Right lobe of liver (tissue), 6 donors: Measurements from ENCODE around the gene EPHB1. TPM values are rescaled to one million over a fixed set of nuclear protein-coding genes. Genes with fewer than 3 reads are reported as not detected.

Experiments
- ATAC-seq, 4 donors: fragments of 200-7000 bp; cut with Tn5 transposase; one replicate each; pipeline ENCODE4 v1.9.1; 2020; ENCODE audit warnings: mild to moderate bottlenecking in 4 of 4, moderate library complexity in 4 of 4
- DNase-seq, 3 donors: peaks; one replicate each; pipeline ENCODE4 v3.0.0-alpha.2; 2020
- H3K27ac ChIP-seq, 3 donors: fragments of 200-600 bp; one replicate each; pipeline ENCODE4 v1.8.0; 2022
- H3K27me3 ChIP-seq, 2 donors: fragments of 200-600 bp; one replicate each; pipeline ENCODE4 v1.8.0; 2022
- H3K36me3 ChIP-seq, 4 donors: fragments of 200-600 bp; sonication (generic) in 1 of 4; one replicate each; pipeline versions ENCODE4 v1.5.1 to v1.8.0; 2017 to 2022; ENCODE audit warnings: control low read depth in 1 of 4
- H3K4me1 ChIP-seq, 4 donors: fragments of 200-600 bp; sonication (generic) in 1 of 4; one replicate each; pipeline versions ENCODE4 v1.5.1 to v1.8.0; 2017 to 2022; ENCODE audit warnings: control low read depth in 1 of 4
- H3K4me3 ChIP-seq, 3 donors: fragments of 200-600 bp; one replicate each; pipeline ENCODE4 v1.8.0; 2022
- H3K9me3 ChIP-seq, 4 donors: fragments of 200-600 bp; sonication (generic) in 1 of 4; one replicate each; pipeline versions ENCODE4 v1.5.1 to v1.8.0; 2017 to 2022; ENCODE audit warnings: control low read depth in 1 of 4
- POLR2A ChIP-seq: fragments of 450-650 bp; IDR thresholded peaks from one replicate; pipeline ENCODE4 v1.6.1; 2017; ENCODE audit warnings: antibody characterized with exemption, mild to moderate bottlenecking
- WGBS: methylation state at CpG from one replicate; pipeline ENCODE4 v1.1.6; 2018; ENCODE audit warnings: low coverage, low lambda C conversion rate; ENCODE audit not compliant: insufficient coverage; ENCODE audit errors: missing lambda C conversion rate; 5-methylcytosine and 5-hydroxymethylcytosine counted together
- intact Hi-C, 2 donors: fragments of 100-400 bp; cut with DNase I; formaldehyde crosslinking; loops; one replicate each; pipeline versions ENCODE4 v1.11.2 to v1.14.1; 2022
- total RNA-seq, 6 experiments: library from RNA; depleted of rRNA in 2 of 6; stranded (reverse); fragments of >200 nt in 2 of 6; fragmentation: NEBNext Ultra II Directional in 3 of 6; extraction: Animal tissue kit (Norgen Biotek cat#: 25700) in 3 of 6; gene quantifications; one replicate each; pipeline versions ENCODE4 v1.1.0 to v1.2.4, GENCODE V29; 2016 to 2023
- TF ChIP-seq, protein P1 (sequence below), 4 donors: fragments of 200-600 bp in 3 of 4; fragments of 450-650 bp in 1 of 4; IDR thresholded peaks; one replicate each; pipeline versions ENCODE4 v1.5.1 to v1.8.0; 2016 to 2022; ENCODE audit warnings: antibody characterized with exemption in 4 of 4, mild to moderate bottlenecking in 2 of 4
- donor health status: DM: no; HTN: yes; CAD: no.
- donor health status: DM: no; HTN: no; CAD: no.
- donor health status: DM: no; HTN: no; CAD: no.
- donor health status: DM: no; HTN: yes; CAD: no.
- donor health status: DM: no; HTN: yes; CAD: no.

Gene EPHB1
- total RNA-seq, 6 experiments from 2014 or later, result 0.63 to 10.9 (median 1.8) TPM

DNA sequence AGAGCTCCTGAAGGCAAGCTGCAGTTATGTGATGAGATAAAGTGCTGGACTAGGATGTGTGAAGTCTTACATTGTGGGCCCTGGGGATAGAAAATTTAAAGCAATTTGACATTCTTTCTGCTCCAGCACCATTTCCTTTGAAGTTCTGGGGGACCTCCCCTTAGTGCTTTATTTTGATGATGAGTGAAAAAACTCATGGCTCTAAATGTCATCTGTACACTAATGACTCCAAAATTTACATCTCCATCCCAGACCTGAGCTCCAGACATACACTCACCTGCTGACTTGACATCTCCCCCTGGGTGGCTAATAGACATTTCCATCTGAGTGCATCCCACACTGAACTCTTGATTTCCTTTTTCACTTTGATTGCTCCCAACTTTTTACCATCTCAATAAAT is 276.4 kb downstream of the EPHB1 start:
- Histone ChIP-seq H3K36me3 (no peaks in the 10 kb centered on the region), H3K27ac (no peak overlapping the region), H3K27me3 (no peaks in the 10 kb centered on the region), H3K9me3 (no peaks in the 10 kb centered on the region), H3K4me1 (no peaks in the 10 kb centered on the region), H3K4me3 (no peak overlapping the region)
- no peak for ATAC-seq
- TF ChIP-seq, protein P1, sequence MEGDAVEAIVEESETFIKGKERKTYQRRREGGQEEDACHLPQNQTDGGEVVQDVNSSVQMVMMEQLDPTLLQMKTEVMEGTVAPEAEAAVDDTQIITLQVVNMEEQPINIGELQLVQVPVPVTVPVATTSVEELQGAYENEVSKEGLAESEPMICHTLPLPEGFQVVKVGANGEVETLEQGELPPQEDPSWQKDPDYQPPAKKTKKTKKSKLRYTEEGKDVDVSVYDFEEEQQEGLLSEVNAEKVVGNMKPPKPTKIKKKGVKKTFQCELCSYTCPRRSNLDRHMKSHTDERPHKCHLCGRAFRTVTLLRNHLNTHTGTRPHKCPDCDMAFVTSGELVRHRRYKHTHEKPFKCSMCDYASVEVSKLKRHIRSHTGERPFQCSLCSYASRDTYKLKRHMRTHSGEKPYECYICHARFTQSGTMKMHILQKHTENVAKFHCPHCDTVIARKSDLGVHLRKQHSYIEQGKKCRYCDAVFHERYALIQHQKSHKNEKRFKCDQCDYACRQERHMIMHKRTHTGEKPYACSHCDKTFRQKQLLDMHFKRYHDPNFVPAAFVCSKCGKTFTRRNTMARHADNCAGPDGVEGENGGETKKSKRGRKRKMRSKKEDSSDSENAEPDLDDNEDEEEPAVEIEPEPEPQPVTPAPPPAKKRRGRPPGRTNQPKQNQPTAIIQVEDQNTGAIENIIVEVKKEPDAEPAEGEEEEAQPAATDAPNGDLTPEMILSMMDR (IDR thresholded peaks at IDR 0.05), result no peak
- no peak for TF ChIP-seq POLR2A
- no peak for DNase-seq
- intact Hi-C loops, result no loop called here

DNA sequence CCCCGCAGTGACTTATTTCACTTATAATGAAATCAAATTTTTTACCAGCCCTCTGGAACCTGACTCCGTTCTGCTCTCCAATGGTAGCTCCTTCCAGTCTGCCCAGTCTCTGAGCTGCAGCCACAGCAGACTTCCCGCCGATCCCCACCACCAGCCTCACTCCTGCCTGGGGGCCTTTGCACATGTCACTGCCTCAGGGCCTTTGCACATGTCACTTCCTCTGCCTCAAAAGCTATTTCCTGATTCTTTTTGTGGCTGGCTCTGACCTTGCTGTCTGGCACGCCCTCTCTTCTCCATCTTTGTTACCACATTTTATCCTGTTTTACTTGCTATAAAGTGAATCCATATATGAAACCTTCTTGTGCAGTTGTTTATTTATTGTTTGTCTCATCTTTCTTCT is 277.4 kb downstream of the EPHB1 start:
- 81% methylated on average over 5 of the region's 5 CpGs for WGBS
- no peak overlapping the region for H3K27ac ChIP-seq
- no peaks in the 10 kb centered on the region for H3K9me3 ChIP-seq
- ATAC-seq, result no peak
- TF ChIP-seq POLR2A, result no peak
- TF ChIP-seq, protein P1 (IDR thresholded peaks at IDR 0.05), result no peak
- H3K27me3 ChIP-seq, result no peaks in the 10 kb centered on the region
- no peaks in the 10 kb centered on the region for H3K36me3 ChIP-seq
- intact Hi-C loops, result no loop called here
- DNase-seq, result no peak
- no peak overlapping the region for H3K4me3 ChIP-seq
- no peaks in the 10 kb centered on the region for H3K4me1 ChIP-seq

DNA sequence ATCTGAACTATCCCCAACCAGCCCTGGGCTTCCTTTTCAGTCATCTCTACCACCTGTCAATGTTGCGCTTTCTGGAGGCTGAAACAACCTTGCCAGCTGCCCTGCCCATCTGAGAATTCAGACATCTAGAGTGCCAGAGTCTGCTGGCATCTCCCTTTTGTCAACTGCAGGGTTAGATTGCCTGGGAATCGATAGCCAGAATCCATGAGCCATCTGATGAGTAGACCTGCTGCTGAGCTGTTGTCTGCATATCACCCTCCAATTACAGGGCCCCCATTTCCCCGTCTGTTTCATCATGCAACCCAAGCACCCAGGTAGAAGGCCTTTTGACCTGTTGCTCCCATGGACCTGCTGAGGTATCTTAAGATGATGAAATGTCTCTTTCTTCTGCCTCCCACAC is 280.1 kb downstream of the EPHB1 start:
- no peak for TF ChIP-seq POLR2A
- TF ChIP-seq, protein P1 (IDR thresholded peaks at IDR 0.05), result no peak
- H3K27me3 ChIP-seq, result no peaks in the 10 kb centered on the region

DNA sequence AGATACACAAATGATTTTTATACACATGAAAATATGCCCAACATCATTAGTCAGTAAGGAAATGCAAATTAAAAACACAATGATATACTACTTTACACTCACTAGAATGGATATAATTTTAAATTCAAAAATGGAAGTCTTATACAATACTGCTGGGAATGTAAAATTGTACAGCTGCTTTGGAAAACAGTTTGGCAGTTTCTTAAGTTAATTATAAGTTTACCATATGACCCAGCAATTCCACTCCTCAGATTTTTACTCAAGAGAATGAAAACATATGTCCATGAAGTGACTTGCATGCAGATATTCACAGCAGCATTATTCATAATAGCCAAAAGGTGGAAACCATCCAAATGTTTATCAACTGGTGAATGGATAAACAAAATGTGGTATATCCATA is 281.3 kb downstream of the EPHB1 start:
- ATAC-seq, result no peak
- intact Hi-C loops, result no loop called here

More for the DNA sequence above, 280.1 kb downstream of the EPHB1 start:
- H3K27ac ChIP-seq, result no peak overlapping the region
- DNase-seq (no peak), ATAC-seq (no peak)
- no peaks in the 10 kb centered on the region for H3K9me3 ChIP-seq
- no peaks in the 10 kb centered on the region for H3K4me1 ChIP-seq
- H3K4me3 ChIP-seq, result no peak overlapping the region
- 50% methylated on average over 1 of the region's 3 CpGs for WGBS
- H3K36me3 ChIP-seq, result no peaks in the 10 kb centered on the region
- intact Hi-C loops, result no loop called here

DNA sequence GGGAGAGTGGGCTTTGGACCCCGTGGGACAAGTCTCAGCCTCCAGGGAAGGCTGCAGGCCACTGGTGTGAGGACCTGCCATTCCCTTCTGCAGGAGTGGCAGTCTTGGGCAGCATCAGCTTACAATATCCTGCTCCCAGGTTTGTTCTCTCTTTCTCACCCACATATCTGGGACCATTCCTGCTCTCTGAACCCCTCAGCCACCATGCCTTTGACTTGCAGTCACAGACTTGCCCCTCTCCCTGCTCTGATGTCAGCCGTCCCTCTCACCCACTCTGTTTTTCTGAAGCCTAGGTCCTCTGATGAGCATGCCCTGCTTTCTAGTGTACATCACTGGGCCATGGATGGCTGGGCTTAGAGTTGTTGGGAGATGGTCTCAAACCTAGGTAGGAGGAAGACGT is 282.1 kb downstream of the EPHB1 start:
- intact Hi-C loops, result no loop called here
- Histone ChIP-seq H3K27ac (no peak overlapping the region), H3K4me1 (no peaks in the 10 kb centered on the region), H3K9me3 (no peaks in the 10 kb centered on the region), H3K4me3 (no peak overlapping the region), H3K36me3 (no peaks in the 10 kb centered on the region), H3K27me3 (no peaks in the 10 kb centered on the region)
- 27% methylated on average over 3 of the region's 3 CpGs for WGBS
- no peak for TF ChIP-seq POLR2A
- TF ChIP-seq, protein P1 (IDR thresholded peaks at IDR 0.05), result no peak
- ATAC-seq (no peak), DNase-seq (no peak)

More for the DNA sequence above, 281.3 kb downstream of the EPHB1 start:
- no peaks in the 10 kb centered on the region for H3K4me1 ChIP-seq
- no peaks in the 10 kb centered on the region for H3K36me3 ChIP-seq
- H3K9me3 ChIP-seq, result no peaks in the 10 kb centered on the region
- H3K4me3 ChIP-seq, result no peak overlapping the region
- H3K27ac ChIP-seq, result no peak overlapping the region
- TF ChIP-seq, protein P1 (IDR thresholded peaks at IDR 0.05), result no peak
- no peak for TF ChIP-seq POLR2A
- H3K27me3 ChIP-seq, result no peaks in the 10 kb centered on the region
- DNase-seq, result no peak
